Stimulated activated CD4-positive, alpha-beta T cell treated with anti-CD3 and anti-CD28 coated beads, Interleukin-4, amount 100 ng/mL, for 24 hours (primary cell): ENCODE data around the gene PPDPF.
A peak's percentile ranks its signal among the peaks of the same experiment; 100 is the strongest.

Experiments
- DNase-seq: peaks from one replicate; pipeline ENCODE4 v3.0.0-alpha.2; 2020

Gene PPDPF

DNA sequence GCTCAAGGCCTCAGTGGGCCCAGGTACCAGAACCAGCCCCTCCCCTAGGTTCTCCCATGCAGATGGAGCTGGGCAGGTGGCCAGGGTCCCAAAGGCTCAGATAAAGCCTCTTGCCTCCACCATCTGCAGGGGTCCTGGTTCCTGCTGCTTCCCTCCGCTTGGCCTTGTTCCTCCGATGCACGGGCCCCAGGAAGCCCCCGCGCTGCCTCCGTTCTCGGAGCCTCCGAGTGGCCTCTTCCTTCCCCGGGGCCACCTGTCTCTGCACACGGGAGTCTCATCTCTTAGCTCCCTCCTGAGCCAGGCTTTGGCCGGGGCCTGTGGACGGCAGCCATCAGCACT is 18.5 kb downstream of the PPDPF start:
- DNase-seq, result no peak

DNA sequence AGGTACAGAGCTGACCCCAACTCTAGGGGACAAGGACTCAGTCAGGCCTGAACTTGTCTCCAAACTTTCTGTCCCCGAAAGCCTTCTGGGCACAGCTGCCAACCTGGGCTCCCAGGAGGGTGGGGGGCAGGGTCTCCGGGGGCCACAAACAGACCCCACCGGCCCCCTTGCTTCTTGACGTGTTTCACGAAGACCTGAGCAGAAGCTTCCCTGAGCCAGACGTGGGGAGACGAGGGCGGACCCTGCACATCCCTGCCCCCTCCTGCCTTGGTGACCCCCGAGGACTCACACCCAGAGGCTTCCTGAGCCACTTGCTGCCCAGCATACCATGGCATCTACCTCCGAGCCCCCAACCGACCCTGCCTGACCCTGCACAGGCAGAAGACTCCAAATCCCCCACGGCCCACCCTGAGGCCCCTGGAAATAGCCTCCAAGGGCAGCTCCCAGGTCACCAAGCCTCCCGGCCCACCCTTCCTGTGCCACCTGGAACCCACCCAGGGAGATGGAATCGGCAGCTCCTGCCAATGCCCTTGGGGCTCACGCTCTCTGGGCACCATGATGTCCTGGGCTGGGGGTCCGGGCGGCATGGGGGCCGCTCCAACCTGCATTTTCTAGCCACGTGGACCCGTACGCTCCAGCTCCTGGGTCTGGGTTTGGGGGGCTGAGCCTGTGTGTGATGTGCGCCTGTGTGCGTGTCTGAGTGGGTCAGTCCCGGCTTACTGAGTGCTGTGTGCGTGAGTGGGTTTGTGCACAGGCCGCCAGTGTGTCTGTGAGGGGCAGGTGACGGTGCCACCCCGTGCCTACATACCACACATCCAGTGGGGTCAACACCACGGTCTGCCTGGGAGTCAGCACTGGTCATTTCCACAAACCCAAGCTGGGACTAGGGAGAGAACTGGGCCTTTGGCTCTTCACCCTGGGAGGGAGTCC is 19.1 kb downstream of the PPDPF start:
- no peak for DNase-seq

DNA sequence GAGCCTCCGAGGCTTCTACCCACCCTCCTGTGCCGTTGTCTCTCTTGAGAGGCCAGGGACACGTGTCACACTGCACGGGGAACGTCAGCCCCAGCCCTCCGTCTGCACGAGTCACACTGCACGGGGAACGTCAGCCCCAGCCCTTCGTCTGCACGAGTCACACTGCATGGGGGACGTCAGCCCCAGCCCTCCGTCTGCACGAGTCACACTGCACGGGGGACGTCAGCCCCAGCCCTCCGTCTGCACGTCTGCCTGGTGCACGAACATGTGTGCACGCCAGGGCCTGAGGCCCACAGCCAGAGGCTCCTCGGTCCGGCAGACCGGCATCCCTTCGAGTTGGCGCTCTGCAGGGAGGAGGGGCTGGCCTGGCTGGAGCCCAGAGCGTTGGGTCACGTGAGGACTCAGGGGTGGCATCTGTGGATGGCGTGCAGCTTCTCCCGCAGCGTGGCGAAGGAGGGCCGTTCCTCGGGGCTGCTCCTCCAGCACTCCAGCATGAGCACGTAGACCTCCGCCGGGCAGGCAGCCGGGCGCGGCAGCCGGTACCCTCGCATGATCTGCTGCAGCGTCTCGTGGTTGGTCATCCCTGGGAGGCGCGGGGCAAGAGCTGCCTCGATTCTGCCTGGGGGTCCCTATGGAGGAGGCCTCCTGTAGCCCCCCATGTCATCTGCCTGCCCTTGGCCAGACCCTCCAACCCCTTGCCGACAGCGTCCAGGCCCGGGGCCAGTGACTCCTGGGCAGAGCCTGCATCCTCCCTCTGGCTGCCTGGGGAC is 20.0 kb downstream of the PPDPF start:
- no peak for DNase-seq

DNA sequence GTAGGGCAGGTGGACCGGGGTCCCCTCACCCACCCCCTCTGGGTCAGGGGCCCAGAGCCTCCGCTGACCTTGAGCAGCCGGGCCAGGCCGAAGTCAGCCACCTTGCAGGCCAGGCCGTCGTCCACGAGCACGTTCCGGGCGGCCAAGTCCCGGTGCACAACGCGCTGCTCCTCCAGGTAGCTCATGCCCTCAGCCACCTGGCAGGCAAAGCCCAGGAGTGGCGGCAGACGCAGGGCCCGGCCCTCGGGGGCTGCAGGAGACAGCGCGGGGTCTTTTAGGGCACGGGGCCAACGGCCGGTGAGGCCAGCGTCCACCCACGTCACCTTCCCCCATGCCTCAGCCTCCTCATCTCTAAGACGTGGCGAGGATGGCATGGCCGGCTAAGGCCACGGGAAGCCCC is 20.8 kb downstream of the PPDPF start:
- DNase-seq, result no peak

DNA sequence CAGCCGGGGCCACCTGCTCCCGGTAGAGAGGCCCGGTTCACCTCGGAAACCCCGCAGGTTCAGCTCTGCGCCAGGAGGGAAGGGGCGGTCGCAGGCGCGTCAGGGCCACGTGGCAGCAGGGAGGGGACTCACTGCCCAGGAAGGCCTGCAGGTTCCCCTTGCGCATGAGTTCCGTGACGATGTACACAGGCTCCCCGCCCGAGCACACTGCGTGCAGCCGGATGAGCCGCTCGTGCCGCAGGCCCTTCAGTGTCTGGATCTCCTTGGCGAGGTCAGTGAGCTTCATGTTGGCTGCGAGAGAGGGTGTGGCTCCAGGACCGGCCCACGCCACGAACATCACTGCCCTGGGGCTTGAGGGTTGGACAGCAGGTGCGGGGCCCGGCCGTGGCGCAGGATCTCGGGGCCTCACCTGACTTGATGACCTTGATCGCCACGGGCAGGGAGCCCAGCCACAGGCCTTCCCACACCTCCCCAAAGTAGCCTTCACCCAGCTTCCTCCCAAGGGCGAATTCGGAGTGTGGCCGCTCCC is 21.5 kb downstream of the PPDPF start:
- no peak for DNase-seq

DNA sequence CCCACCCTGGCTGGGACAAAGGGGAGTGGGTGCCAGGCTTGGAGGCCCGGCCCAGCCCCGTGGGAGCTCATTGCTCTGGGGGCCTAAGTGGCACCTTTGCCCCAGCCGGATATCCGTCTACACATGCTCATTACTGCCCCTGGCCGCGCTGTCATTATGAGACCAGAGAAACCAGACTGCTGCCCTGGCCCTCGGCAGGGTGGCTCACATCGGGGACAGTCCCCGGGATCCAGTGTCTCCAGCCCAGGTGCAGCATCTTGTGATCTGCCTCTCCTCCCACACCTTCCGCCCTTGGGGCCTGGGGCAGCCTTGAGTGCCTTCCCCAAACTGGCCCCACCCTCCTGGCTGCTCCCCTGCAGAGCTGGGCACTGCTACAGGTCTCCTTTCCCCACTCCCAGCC is 22.1 kb downstream of the PPDPF start:
- DNase-seq, result no peak

DNA sequence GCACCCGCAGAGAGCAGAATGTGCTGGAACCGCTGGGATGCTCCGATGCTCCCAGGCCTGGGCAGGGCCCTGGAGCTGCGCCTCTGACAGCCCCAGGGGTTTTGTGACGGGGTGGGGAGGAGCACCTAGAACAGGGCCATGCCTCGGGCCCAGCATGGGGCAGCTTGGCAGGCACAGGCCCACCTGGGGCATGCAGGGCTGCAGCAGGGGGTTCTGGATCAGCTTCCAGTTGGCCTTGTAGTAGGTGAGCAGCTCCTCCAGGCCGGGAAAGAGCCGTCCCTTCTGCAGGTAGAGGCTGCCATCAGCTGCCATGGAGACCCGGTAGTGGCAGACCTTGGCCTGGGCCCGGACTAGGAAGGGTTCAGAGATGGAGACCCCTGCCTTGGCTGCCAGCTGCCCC is 22.6 kb downstream of the PPDPF start:
- DNase-seq, result no peak

DNA sequence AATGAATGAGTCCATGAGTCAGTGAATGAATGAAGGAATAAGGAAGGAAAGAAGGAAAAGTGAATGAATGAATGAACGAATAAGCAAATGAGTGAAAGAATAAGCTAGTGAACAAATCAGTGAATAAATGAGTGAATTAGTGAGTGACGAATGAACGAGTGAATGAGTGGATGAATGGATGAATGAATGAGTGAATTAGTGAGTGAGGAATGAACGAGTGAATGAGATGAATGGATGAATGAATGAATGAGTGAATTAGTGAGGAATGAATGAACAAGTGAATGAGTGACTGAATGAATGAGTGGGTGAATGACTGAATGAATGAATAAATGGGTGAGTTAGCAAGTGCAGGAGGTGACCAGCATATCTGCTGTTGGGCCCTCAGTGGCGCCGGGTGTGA is 23.2 kb downstream of the PPDPF start:
- DNase-seq, result no peak

DNA sequence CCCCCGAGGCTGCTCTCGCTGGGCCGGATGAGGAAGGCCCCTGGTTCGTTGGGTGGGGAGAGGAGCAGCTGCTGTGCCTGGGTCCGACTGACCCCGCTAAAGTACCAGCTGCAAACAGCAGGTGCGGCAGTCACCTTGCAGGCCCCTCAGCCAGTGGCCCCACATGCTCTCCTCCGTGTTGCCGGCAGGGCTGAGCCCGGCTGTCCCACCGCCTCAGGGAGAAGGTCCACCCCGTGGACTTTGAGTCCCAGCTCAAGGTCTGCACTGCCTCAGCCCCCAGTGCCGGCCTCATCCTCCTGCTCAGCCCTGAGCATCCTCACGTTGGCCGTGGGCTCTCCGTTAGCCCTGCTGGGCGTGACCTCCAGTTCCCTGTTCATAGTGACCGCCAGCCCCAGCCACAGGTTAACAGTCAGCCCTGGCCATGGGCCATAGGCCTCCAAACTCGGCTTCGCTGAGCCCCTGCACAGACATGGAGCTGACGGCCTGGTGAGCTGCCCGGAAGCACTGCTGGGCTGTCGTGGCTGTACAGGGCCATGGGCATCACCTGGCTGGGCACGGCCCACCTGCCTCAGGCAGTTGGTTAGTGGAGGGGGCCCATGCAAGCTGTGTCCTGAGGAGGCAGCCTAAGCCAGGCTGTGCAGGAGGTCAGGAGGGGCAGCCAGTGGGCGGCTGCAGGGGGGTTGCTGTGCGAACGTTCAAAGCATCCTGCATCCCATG is 23.8 kb downstream of the PPDPF start:
- no peak for DNase-seq

DNA sequence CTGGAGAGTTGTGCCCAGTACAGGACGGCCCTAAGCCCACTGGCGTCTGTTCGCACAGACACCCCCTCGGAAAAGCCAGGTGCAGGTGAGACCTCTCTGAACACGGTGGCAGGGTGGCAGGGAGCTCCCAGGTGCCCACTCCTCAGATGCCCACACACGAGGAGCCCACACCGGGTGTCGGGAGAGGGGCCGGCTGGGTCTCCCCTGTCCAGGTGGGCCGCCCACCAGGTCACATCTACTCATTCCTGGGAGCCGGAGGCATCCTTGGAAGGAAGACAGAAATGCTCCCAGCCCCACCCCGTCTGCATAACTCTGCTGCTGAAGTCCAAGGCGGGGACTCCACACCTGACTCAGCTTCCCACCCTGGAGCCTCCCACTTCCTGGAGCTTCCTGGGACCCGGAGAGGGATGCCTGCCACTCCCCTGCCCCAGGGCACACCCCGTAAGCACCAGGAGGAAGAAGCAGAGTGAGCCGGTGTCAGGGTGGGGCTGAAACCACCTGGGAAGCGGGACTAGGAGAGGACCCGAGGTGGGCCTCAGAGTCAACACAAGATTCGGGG is 24.5 kb downstream of the PPDPF start:
- no peak for DNase-seq

DNA sequence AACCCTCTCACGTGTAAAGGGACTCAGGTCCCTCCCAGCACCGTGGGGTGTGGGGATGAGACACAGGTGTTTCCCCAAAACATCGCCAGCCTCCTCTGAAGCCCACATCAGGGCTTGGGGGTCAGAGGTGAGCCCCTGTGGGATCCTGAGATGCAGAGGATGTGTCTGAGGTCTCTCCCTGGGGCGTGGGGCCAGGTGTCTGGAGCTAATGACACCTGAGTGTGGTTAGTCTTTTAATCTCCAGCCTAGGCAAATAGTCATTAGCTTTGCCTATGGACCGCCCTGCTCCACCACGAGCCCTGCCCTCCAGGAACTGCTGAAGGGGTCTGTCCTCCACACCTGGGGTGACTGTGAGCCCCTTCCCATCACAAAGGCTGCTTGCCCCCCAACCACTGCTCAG is 25.2 kb downstream of the PPDPF start:
- DNase-seq, result no peak

DNA sequence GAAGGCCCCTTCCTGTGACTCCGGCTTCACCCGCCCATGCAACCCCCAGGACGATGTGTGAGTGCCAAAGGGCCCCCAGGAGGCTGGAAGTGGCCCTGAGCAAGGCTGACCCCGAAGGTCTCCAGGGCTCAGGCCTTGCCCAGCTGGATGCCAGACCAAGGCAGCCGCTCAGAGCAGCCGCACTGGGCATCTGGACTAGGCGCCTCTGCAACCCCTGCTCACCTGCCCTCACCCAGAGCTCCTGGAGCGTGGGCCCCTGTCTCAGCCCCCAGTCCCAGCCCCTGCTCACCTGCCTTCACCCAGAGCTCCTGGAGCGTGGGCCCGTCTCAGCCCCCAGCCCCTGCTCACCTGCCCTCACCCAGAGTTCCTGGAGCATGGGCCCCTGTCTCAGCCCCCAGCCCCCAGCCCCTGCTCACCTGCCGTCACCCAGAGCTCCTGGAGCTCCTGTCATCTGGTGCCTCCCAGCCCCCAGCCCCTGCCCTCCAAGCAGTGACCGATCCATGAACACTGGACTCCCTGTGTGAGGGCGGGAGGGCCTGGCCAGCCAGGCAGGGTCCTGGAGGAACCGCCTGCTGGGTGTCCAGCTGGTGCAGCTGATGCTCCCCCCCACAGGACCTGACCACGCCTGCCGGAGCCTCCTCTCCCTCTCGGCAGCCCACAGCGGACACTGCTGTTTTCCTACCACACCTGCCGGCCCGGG is 25.8 kb downstream of the PPDPF start:
- no peak for DNase-seq

DNA sequence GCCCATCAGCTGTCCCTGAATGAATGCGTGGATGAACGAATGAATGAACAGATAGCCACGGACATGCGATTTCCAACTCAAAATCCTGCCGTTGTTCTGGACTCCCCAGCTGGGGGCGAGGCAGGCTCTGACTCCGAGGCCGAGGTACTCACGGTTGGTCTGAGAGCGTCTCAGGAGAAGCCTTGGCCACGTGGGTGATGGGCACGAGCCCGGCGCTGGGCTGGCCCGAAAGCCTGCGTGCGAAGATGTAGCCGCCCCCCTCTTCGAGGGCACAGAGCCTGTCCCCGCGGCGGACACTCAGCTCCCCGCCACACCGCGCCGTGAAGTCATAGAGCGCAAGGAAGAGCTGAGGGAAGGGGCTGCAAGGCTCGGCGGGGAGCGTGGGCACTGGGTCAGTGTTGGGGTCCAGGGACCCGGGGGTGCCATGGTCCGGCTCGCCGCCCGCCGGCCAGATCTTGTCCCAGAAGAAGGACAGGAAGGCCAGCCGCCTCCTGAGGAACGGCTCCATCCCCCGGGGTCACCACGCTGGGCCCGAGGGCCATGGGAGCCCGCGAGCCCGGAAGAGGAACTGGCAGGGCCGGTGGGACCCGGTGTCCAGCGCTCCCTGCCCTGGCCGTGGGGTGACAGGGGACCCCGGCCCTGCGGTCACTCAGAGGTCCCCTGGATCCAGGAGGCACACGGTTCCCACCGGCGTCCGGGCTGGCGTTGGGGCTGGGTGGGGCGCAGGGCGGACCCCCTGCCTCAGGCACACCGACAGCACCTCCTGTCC is 26.6 kb downstream of the PPDPF start:
- no peak for DNase-seq

DNA sequence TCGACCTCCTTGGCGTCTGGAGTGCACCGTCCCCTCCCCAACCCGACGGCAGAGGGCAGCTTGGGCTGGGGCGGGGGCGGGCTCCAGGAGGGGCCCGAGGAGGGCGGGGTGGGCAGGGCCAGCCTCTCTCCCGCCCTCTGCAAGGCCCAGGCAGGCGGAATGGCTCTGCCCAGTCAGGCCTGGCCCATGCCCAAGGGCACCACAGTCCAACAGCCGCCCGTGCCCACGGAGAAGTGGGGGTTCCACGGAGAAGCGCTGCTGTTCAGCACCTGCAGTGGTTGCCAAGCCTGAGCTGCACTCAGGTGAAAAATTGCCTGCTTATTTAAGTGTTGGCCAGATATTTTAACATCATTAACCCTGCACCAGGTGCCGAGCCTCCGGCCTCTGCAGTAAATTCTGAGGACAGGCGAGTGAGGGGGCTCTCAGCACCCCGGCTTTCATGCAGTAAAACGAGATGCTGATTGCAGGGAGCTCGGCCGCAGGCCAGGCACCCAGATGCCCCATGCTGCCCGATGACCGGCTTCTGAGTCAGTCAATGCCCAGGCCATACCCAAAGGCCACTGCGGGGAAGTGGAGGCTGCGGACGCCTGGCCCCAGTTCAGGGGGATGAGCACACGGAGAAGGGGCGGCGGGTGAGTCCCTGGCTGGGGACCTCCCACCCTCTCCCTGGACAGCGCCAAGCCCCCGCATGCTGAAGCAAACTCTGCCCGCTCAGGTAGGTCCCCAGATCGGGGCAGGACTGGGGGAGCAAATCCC is 27.3 kb downstream of the PPDPF start, which contains the start of gene SRMS:
TSS of gene SRMS (minus strand) at position 25 of the 756 bp plus-strand sequence. CDS start 286 bp downstream, outside the sequence.
- no peak for DNase-seq

DNA sequence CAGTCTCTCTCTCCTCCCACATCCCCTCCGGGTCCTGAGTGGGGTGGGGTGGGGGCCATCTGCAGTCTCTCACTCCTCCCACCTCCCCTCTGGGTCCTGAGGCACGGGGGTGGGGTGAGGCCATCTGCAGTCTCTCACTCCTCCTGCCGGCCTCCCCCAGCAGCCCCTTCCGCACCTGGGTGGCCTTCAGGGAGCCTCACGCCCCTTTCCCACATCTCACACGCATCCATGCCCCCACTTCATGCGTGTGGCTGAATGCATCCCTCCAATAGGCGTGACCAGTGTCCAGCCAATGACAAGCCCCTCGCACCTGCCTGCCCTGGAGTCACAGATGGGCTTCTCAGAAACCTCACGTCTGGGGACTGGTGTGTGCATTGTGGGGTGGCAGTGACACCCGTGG is 28.0 kb downstream of the PPDPF start:
- no peak for DNase-seq

DNA sequence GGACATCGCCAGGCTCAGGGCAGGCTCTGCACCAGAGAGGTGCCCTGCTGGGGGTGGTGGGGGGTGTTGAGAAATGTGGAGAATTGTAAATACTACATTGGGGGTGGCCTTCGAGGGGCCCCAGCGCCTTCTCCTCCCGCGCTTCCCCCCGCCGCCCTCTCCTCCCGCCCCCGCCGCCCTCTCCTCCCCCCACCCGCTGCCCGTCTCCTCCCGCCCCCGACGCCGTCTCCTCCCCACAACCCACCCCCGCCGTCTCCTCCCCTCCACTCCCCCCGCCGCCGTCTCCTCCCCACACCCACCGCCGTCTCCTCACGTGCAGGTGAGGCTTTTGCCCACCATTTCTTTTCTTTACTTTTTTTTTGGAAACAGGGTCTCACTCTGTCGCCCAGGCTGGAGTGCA is 28.5 kb downstream of the PPDPF start:
- DNase-seq, result no peak

DNA sequence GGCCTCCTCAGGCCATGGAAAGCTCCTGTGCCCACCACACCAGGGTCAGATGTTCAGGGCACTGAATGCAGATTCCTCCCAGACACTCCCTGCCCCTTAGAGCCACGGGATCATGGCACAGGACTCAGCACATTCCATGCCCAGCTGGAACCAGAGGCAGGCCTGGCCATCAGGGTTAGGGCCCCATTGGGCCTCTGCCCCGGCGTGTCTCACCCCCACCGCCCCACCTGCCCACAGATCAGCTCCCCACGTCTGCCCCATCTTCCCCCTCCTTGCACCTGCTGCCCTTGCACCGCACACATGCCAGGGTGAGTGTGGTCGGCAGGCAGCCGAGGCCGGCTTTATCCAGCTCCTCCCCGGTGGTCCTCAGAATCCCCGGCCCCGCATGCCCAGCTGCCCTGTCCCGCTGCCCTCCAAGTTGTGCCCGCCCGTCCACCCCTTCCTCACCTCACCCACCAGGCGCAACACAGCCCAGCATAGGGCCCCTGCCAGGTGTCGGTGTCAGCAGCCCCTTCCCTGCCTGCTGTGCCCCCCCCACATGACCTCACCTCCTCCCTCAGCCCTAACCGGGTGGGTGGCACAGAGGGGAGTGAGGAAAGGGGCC is 29.2 kb downstream of the PPDPF start:
- no peak for DNase-seq

DNA sequence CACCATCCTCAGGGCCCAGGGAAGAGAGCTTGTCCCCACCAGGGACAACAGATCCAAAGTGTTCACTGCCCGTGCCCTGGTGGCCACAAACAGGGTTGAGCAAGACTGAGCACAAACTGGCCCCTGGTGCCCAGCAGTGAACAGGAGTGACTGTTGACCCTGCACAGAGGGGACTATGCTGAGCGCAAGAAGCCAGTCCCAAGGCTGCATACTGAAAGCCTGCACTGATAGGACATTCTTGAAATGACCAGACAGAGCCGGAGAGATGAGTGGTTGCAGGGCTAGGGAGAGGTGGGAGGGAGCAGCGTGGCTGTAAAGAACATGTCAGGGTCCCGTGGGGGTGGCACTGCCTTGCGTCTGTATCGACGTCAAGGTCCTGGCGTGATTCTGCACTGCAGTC is 30.5 kb downstream of the PPDPF start:
- DNase-seq, result no peak

DNA sequence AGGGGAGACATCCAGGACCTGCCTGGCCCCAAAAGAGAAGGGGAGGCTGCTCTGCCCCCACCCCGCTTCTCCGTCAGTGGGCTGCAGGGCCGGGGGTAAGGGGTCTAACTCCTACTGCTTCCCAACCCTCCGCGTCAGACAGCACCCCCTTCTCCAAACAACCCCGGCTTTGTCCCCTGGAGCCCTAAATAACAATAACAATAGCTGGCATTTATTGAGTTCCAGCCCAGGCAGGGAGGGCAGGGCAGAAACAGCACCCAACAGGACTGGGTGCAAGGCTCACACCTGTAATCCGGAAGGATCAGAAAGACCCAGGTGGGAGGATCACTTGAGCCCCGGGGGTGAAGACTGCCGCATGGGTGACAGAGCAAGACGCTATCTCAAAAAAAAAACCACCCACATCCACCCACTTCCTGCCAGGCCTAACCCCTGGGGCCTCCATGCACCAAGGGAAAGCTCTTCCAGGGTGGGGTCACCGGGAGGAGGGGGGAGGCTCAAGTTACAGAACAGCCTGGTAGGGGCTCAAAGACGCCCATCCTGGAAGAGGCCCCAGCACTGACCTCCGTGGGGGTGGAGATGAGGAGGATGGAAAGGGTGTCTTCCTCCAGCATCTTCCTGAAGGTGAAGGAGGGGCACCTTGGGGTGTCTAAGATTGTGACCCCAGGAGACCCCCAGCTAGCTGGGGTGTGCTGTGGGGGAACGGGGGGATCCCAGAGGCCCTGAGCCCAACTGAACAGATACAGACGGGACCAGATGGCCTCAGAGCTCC is 32.1 kb downstream of the PPDPF start:
- DNase-seq, result peak; percentile 38
